ENCODE results near the gene ASB18.

Gene ASB18

GRCh38 chr2:236175548-236176150, 88.6 kb downstream of the ASB18 start:
- DNase-seq (ENCODE audit: low read depth in 4 of 4, low spot score in 1 of 4): no peak

DNA sequence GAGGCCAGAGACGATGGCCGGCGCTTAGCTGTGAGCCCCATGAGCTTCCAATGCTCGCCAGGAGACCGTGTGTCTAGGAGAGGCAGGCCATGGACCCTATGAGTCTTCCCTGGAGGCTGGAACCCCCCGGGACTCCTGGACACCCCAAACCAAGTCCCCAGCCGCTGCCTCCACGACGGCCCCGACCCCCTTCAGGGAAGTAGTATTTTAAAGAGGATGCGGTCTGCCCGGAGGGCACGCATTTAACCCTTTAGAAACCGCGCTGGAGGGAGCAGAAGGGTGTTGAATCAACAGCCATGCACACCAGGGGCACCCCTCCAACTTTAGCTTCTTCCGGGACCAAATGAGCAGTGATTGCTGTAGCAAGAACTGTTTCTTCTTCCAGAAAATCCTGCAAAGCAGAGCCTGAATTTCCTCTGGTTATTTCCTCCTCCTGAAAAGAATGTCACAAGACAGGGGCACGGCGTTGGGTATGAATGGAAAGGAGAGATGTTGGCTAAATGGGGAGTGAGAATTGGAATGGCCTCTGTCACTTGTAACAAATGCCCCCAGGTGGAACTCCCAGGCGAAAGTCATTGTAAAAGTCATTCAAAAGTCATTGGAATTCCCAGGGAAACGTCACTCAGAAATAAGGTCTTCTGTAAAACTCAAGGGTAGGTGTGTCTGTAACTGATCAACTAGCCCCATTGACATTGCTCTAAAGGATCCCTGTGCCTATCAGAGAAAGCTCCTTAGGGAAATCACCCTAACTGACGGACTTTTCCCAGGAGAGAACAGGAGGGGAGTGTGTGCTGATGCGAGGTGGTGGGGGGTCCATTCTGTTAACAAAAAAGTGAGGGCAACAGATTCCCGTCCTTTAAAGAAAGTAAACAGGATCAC, 90.2 kb downstream of the ASB18 start:
- DNase-seq (ENCODE audit: low read depth in 4 of 4, low spot score in 1 of 4): no peak

DNA sequence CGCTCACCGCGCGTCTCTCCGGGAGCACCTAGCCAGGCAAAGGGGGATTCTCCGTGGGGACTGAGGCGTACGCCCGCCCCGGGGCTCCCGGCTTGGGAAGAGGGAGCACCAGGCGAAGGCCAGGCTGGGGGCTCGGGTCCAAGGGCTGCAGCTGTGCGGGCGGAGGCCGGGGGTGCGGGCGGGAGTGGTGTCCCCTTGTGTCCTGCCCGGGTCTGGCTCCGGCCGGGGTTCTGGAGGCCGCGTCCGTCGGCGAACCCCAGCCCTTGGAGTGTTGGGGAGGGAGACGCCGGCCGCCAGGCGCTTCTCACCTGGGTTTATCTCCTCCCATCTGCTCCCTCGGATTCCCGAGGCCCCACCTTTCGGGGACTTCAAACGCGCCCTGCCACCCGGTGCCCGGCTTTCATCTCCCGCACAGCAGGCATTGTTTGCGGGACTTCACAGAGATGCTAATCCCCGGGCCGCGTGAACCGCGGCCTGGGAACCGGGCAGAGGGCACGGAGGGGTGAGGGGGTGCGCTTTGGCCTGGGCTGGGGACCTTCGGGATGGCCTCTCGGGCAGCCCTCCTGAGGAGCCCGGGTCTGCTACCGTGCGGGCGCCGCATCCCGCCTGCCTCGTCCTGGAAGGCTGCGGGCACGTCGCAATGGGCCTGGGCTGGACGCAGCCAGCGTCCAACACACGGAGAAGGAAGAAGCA, 91.0 kb downstream of the ASB18 start:
- no peak for DNase-seq (ENCODE audit: low read depth in 4 of 4, low spot score in 1 of 4)

GRCh38 chr2:236172255-236173035, 91.8 kb downstream of the ASB18 start:
- DNase-seq (ENCODE audit: low read depth in 4 of 4, low spot score in 1 of 4): no peak

GRCh38 chr2:236171680-236172254, 92.4 kb downstream of the ASB18 start:
- DNase-seq (ENCODE audit: low read depth in 4 of 4, low spot score in 1 of 4): no peak

- DNase-seq (ENCODE audit: low read depth in 4 of 4, low spot score in 1 of 4): no peak
These were observed 93.0 kb downstream of the ASB18 start for GRCh38 chr2:236171181-236171679.

- DNase-seq (ENCODE audit: low read depth in 4 of 4, low spot score in 1 of 4): no peak
These were observed 93.5 kb downstream of the ASB18 start for GRCh38 chr2:236170590-236171165.

DNA sequence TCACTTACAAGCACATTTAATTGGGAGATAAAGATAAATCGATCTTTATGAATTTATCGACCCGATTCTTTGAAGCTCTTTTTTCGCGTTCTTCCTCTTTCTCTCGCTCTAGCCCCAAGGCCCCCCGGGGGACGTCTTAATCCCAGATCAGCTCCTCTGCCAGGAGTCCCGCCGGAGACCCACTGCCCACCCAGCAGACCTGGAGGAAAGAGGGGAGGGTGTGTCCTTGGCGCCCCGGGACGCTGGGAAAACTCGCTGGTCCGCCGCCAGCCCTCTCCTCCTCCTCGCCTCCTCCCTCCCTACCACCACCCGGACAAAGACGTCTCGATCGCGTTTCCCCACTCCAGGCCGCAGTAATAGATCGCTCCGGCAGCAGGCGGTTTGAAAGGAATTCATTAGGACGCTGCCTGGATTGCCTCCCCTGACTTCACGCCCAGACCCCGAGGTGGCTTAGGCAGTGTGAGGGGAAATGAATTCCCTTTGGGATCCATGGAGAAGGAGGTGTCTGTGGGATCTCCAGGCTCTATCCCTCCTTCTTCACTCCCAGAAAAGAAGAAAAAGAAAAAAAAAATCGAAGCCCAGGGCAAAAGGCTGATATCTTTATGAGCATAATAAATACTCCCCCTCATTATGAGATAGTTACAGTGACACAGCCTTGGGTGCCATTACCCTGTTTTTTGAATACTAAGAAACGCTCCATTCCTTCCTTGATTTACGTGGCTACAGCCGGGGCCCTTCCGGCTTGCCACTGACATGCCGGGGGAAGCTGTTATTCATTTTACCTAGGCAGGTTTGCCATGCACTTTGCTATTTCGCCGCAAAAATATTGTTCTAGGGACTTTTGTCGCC, 94.2 kb downstream of the ASB18 start:
- no peak for DNase-seq (ENCODE audit: low read depth in 4 of 4, low spot score in 1 of 4)

DNA sequence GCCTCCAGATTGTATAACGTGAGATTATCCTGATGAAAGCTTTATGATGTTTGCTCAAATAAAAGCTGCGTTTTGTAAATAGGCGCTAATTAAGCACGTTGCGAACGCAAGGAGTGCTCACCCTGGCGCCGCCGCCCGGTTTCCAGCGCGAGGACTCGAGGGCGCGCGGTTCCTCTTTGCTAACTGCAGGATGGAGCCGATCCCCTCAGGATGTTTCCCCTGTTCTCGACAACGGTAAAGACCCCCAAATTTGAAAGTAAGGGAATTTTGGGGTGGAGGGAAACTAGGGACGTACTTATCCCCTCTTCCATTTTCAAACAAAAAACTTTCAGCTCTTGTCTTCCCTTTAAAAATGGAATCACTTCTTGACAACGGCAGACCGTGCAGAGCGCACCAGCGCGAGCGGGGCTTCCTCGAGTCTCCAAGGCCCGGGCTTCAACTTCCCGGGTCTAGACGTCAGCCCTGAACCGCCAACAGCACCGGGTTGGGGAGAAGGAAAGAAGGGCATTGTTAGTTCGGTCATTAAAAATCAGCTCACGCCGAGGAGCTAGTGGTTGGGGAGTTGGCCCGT, 95.0 kb downstream of the ASB18 start:
- no peak for DNase-seq (ENCODE audit: low read depth in 4 of 4, low spot score in 1 of 4)

DNA sequence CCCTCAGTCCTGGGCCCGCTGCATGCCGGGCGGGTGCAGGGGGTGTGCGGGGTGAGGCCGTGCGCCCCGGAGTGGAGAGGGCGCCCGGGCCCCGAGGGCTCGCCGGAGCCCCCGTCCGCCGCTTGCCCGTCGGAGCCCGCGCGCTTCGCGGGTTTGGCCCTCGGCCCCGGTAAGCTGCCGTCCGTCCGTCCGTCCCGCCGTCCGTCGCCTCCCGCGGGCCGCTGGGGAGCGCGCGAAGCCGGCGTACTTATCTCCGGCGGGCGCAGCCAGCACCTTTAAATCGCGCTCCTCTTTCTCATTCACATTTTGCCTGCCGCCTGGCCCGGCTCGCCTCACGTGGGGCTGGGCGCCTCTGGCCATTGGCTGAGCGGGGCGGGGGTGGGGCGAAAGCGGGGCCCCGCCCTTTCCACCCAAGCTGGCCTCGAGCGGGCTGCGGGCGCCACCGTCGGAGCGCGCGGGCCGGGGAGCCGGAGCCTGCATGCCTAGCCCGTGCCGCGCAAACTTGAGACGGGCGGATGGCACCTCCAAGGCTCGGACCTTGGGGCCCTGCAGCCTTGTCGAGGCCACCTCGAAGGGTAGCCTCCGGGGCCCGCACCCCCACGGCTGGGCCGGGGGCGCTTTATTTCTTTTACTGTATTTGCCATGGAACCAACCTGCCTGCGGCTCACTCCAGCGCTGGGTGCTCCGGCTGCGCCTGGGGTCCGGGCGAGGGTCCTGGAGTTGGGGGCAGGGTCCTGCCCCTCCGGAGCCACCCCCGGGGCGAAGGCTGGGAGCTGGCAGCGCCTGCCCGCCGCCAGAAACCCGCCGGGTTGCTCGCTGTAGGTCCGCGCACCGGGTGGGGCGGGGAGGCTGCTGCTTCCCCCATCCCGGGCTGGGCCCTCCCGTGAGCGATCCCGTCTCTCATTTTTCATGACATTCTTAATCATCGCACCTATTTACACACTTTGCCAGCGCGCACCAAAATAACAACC, 95.8 kb downstream of the ASB18 start, which contains the start of gene GBX2:
TSS of gene GBX2 (minus strand) at position 277 of the 971 bp plus-strand sequence. CDS start 415 bp downstream, outside the sequence.
- no peak for DNase-seq (ENCODE audit: low read depth in 4 of 4, low spot score in 1 of 4)

- no peak for DNase-seq (ENCODE audit: low read depth in 4 of 4, low spot score in 1 of 4)
These were observed 96.7 kb downstream of the ASB18 start for GRCh38 chr2:236167297-236168109.

DNA sequence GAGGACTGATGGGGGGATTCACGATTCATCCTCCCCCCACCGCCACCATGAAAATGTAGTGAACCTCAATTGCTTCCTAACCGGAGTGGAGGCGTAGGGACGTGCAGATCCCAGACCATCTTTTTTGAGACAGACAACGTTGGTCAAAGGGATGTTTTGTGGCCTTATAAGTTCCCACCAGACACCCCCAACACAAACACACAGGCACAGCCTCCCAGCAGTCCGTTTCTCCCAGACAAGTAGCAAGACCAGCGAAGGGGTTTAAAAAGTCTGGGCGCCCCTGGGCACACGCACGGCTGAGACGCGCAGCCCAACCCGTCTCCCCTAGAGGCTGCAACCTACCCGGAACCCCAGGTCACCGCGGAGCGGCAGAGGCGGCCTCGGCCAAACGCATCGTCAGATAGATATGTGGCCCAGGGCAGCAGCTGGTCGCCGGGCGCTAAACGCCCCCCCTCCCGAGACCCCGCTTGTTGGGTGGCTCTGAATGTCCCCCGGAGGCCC, 97.4 kb downstream of the ASB18 start:
- DNase-seq (ENCODE audit: low read depth in 4 of 4, low spot score in 1 of 4): no peak

GRCh38 chr2:236165842-236166795, 98.1 kb downstream of the ASB18 start:
- DNase-seq (ENCODE audit: low read depth in 4 of 4, low spot score in 1 of 4): no peak

GRCh38 chr2:236164925-236165841, 99.0 kb downstream of the ASB18 start:
- no peak for DNase-seq (ENCODE audit: low read depth in 4 of 4, low spot score in 1 of 4)
